SW 1271 (cell line): ENCODE data around the gene SOX6.
"Not testable (repeated sequence)": the region's sequence is repeated elsewhere in the genome, so short reads cannot be mapped to it uniquely, and the experiment has no call there.

Experiments used
- DNase-seq, 2 experiments: peaks; one replicate each; lab custom pipeline; 2025; lab: John Stamatoyannopoulos, UW

The SOX6 gene

DNA sequence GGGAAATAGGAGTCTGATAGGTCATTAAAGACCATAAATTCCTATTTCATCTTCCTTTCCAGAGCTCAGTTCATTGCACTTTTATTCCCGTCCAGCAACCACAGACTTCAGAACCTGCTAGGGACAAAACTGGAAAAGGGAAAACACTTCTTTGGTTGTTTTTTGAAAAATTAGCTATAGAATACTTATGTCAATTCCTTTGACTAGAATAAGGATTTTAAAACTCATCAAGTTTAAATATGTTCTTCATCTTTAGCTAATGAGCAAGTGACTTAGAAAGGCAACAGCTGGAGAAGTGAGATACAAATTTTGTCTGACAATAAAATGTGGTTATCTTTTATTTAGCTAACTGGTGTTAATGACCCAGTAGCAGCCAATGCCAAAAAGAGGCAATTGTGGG, 206.9 kb downstream of the SOX6 start:
- no peak for DNase-seq

DNA sequence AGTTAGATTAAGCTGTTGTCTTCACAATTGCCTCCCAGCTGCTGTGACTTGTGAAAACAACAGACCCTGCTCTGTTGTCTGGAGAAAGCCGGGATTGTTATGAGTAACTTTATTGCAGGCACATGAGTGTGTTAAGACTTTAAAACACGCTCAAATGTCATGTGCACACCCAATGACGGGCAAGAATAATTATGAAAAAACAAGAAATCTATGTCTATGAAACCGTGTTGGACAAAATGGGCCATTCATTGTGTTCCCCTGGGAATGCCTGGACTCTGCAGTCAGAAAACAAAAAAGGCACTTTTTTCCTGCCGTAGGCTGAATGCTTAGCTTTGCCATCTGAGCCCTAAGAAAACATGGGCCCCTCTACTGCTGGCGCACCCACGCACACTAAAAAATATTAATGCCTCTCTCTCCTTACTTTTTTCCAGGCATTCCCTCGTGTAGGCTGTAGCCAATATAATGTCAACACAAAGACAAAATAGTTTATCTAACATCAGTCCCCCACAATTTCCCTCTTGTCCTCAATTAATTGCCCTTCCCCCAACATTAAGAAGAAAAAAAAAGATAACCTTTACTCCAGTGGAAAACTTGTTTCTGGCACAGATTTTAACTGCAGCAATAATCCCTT, 207.9 kb downstream of the SOX6 start:
- DNase-seq: no peak

DNA sequence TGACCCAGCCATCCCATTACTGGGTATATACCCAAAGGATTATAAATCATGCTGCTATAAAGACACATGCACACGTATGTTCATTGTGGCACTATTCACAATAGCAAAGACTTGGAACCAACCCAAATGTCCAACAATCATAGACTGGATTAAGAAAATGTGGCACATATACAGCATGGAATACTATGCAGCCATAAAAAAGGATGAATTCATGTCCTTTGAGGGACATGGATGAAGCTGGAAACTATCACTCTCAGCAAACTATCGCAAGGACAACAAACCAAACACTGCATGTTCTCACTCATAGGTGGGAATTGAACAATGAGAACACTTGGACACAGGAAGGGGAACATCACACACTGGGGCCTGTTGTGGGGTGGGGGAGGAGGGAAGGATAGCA, 209.4 kb downstream of the SOX6 start:
- DNase-seq: not testable (repeated sequence)

DNA sequence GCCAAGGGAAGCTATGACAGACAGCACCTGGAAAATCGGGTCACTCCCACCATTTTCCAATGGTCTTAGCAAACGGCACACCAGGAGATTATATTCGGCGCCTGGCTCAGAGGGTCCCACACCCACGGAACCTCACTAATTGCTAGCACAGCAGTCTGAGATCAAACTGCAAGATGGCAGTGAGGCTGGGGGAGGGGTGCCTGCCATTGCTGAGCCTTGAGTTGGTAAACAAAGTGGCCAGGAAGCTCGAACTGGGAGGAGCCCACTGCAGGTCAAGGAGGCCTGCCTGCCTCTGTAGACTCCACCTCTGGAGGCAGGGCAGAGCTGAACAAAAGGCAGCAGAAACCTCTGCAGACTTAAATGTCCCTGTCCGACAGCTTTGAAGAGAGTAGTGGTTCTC, 214.7 kb downstream of the SOX6 start:
- DNase-seq: not testable (repeated sequence)

DNA sequence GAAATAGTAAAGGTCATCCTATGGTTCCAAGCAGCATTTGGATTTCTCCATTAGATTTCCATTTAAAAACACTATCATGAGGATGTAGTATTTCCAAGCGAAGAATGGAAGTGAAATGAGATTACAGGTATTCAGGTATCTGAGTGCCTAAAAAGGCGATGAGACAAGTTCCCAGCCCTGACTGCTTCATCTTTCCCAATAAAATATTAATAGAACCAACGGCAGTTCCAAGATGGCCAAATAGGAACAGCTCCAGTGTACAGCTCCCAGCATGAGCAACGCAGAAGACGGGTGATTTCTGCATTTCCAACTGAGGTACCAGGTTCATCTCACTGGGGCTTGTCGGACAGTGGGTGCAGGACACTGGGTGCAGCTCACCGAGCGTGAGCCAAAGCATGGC, 215.2 kb downstream of the SOX6 start:
- not testable (repeated sequence) for DNase-seq

DNA sequence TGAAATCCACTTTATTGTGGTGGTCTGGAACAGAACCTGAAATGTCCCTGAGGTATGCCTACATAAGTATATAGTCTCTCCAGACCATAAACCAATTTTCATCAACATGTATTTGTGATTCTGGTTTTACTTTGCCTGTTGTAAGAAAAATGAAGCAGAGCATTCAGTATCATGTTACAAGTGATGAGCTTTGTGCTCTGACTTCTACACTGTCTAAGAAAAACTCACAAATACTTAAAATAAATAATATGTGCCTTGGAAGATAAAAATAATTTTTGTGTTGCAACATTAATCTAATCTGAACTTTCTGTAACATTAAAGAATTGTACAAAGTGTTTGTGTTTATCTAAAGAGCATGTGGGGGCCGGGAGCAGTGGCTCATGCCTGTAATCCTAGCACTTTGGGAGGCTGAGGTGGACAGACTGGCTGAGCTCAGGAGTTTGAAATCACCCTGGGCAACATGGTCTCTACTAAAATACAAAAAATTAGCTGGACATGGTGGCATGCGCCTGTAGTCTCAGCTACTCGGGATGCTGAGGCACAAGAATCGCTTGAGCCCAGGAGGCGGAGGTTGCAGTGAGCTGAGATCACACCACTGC, 219.5 kb downstream of the SOX6 start:
- DNase-seq: no peak

DNA sequence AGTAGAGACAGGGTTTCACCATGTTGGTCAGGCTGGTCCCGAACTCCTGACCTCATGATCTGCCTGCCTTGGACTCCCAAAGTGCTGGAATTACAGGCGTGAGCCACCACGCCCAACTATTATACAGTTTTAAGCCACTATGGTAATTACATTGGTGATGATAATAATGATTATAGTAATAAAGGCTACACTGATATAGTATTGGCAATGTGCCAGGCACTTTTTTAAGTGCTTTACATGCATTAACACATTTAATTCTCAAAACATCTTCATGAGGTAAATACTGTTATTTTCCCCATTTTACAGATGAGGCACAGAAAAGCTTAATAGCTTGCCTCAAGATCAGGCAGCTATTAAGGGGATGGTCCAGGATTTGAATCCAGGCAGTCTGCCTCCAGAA, 222.5 kb downstream of the SOX6 start:
- DNase-seq: no peak

DNA sequence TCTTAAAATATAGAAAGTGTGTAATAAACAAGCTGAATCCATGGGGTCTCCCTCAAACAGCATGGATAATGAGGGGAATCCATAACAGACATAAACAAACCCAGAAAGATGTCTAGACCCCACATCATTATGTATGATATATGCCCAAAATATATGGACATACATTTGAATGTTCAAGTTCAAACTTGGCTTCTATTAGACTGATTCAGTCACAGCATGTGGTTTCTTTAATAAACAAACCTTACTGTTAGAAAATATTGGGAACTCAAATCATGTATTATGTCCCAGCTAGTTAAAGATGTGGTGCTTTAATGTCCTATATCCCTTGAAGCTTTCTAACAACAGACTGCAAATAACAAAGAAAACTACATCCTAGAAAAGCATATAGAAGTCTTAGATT, 228.6 kb downstream of the SOX6 start:
- no peak for DNase-seq

DNA sequence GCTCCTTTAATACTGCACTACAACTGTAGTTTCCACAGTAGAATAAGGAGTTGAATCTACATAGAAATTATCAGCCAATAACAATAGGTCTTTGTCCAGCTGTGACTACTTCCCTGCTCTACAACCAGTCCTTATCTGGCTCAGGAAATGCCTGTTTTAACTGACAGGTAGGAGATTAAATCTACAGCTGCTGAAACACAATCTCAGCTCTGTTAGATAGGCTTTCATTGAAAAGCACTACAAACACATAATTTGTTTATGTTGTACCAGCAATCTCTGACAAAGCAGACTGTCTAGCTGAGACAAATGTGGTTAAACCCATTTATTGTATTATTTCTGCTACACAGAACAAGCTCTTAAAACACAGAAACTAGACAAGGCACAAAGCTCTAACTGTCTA, 230.0 kb downstream of the SOX6 start:
- DNase-seq: no peak

DNA sequence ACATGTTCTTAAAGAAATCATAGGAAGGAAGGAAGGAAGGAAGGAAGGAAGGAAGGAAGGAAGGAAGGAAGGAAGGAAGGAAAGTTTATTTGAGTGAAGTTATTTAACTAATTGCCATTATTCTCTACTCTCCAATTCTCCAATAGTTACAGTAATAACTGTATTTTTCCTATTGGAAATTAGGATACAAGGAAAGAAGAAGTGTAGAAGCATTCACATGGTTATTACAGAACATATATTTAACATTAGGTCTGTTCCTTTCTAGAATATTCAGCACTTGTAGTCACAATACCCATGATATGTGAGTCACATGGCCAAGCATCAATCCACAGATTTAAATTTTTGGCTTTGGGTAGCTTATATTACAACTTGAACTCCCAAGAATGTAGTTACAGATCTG, 230.6 kb downstream of the SOX6 start:
- no peak for DNase-seq

DNA sequence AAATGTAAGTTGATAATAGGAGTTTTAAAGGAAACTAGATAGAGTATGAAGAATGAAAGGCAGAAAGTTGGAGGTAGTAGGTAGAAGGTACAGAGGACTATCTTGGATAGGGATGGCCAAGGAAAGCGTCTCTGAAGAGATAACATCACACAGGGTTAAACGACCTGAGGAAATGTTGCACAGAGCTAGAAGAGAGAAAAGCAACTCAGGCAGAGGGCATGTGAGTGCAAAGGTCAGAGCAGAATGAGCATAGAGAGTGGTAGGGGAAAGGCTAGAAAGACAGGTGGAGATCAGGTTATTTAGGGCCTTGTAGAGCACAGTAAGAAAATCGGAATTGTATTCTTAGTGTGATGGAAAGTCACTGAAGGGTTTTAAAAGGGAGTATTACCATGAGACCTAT, 232.0 kb downstream of the SOX6 start:
- no peak for DNase-seq

DNA sequence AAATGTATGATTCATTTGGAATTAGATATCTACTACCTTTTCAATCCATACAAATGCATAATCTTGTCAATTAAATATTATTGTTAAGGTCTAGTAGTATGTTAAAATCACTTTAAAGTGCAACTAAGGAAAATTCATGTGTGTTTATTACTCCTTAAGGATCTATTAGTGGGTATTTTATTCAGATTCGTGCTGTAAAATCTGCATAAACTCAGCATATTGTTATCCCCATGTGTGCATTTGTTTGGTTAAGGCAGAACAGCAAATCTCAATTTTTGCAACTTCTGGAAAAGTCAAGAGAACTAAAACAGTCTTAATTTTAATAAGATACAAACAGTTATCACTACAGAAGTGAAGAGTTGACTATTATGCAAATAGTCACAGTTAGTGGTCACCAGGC, 234.5 kb downstream of the SOX6 start:
- no peak for DNase-seq

DNA sequence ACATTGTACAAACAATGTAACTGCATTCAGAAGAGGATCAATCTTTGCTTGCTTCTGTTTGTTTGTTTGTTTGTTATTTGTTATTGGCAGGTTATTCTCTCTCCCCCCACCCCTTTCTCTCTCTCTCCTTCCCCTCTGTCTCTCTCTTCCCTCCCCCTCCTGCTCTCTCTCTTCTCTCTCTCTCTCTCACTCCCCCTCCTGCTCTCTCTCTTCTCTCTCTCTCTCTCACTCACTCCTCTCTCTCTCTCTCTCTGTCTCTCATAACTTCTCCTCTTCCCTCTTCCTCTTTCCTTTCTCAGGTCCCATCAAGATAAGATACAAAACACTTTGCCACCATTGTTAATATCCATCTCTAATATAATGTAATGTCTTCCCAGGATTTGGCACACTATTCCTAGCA, 236.3 kb downstream of the SOX6 start:
- DNase-seq: no peak

DNA sequence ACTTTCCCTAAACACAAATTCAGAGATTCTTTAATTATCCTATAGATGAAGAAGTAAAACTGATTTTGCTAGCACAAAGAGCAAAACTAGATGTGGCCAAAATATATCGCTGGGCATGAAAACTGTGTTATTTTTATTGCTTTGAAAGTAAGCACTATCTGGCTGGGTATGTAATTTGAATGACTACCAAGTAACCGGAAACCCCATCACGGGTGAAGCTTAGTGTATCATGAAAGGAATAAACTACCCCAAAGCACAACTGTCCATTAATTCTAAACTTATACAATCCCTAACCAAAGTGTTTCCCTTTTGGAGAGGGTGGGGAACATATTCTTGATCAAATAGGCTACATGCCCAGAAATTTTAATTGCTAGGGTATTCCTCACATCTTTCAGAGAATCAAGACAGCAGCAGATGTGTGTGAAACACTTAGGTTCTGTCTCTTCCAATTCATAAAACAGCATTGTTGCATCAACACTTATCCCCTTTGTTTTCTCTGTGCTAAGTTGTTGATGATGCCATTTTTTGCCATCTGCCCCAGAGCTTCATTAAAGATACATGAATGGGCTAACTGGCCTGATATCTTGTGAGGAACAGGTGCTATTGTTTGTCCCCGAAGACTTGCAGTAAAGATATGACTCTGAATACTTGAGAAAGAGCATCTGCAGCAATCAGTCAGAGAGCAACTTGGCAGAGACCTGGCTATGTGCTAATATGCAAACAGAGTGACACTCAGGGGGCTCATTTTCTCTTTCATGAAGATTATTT, 238.2 kb downstream of the SOX6 start:
- no peak for DNase-seq

DNA sequence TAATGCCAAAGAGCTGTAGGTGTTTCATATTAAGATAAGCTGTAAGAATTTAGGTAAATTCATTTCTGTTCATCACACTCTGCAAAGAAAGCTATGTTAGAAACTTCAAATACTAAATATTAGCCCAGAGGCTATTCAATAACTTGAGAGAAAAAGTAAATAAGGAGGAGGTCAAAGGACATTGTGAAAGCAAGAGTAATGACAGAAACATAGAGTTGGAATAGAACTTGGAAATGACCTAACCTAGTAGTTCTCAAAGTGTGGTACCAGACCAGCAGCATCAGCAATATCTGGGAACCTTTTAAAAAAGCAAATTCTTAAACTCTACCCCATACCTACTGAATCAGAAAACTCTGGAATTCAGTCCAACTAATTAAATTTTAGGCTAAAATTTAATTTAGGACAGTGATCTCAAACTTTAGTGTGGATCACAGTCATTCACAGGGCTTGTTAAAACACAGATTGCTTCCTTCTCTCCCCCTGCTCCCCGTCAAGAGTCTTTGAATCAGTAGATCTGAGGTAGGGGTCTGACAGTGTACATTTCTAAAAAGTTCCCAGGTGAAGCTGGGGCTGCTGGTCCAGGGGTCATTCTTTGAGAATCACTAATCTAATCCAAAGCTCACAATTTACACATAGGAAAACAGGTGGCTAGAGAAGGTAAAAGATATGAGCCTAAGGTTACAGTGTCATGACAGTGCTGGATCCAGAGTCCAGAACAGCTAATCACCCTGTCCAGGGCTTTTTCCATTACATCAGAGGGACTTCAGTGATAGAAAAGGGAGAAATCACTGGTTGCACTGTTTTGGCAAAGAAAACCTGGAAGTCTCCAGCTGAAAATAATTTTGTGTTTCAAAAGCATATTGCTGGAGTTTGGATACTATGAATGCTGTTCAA, 241.1 kb downstream of the SOX6 start:
- DNase-seq: no peak

DNA sequence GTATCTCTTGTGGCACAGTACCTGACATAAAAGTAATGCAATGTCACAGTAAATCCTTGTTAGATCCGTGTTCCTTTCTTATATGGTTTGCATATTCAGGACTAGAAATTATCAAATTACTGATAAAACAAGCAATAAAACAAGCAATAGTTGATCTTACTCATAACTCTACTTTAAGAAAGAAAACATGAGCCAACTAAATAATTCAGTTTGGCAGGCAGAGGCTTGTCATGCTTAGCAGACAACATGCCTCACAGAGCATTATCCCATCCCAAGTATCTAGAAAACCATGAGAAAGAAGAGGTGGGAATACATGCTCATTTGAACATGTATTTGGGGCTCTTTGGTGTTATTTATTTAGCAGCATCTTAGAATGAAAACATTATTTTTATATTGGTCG, 241.9 kb downstream of the SOX6 start:
- no peak for DNase-seq

DNA sequence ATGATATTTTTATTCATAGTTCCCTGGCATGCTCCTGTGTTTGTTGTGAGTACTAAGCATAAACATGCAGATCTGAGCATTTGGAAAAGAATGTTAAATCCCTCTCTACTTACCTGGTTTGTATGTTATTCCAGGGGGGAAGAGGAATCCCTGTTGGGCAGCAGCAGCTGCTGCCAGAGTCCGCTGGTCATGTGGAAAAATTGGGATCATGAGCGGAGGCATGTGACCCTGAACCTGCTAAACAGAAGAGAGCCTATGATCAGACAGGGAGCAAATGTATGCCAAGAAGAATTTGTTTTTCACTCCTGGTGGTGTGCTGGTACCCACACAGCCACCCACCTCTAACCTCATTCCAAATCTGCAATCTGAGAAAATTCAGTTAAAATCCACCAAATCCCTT, 244.7 kb downstream of the SOX6 start:
- DNase-seq: no peak

DNA sequence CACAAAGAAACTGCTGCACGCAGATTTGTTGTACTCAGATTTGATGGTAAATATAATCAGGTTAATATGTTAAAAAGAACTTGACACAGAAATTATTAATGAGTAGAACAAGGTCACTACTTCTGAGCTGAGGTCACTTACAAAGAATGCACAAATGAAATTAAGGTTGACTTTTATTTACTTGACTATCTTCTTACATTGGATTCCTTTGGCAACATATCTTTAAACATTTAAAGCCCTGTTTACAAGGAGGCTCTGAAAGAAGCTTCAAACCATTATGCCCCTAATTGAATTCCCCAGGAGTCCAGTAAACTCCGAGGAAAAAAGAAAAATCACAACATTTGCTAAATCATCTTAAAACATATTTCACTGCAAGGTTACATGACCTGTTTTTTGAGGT, 245.5 kb downstream of the SOX6 start:
- DNase-seq: no peak

DNA sequence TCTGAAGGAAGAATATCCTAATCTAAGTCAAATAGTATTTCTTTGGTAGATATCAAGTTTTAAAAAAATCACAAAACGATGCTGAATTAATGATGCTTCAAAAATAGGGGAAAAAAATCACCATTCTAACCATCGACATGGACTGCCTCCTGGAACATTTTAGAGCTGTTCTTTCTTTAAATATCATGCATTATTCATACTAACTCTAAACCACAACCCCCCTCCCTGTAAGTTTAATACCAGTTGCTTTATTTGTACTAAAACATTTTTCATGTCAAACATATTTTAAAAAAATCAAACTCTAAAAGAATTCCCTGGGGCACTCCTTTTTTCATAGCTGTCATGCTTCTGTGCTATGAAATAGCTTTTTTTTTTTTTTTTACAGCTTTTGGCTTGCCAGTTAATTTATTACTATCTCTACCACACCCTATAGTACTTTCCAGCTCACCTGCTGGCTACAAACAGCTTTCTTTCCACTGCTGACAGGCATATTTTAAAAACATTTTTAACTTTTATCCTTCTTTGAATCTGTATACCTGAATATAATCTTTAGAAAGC, 256.9 kb downstream of the SOX6 start:
- DNase-seq: no peak

DNA sequence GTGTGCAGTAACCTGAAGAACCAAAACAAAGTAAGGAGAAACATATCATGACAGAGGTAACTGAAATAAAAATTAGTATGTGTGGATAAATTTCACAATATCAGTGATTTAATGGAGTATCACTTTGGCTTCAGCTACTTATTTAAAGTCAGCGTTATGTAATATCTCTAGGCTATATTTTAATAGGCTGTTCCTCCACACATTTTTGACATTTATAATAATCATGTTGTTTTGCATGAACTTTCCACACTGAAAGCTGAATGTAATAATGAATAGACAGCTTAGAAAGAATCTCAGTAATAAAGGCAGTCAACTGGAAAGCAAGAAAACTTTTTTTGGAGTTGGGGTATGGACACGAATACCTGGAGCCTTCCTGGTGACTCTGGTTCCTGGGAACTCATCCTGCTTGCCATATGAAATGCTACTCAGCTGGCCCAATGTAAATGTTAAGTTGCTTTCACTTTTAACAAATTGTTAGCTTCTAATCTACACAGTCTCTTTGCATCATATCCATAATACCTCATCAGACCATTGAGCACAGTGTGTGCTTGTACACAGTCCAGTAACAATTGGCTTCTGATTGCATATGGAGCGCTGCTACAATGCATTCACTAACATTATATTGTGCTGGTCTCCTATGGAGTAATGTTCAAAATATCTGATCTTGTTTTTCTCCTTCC, 257.7 kb downstream of the SOX6 start:
- no peak for DNase-seq

DNA sequence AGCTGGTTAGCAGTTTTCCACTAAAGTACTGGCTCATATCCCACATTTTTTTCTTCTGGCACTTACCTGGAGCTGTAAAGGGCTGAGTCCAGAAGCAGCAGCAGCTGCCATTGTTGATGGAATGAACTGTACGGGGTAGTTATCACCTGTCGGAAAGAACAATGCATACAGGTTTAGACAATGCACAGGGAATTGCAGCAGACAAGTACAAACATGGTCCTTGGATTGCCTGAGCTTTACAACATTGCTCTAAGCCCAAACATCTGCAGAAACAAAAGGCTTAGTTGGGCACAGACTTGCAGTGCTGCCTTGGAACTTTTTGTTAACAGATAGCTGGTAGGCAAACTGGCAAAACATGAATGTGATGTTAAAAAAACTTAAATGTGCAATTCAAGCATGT, 258.8 kb downstream of the SOX6 start:
- no peak for DNase-seq

DNA sequence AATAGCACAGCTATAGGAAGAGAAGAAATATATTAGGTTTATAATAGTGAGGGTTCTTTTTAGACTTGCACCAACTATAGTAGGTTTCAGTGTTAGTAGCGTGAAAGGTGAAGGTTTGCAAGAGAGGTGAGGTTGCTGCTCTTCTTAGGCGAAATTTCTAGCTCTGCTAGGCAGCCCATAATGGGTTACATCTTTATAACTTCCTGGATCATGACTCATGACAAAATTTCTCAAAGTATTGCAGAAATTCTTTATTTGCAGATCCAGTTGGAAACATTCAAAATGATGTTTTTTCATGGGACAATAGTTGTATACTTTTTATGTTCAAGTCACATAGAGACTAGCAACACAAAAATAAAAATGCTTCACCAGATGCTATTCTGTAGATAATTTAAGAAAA, 260.0 kb downstream of the SOX6 start:
- DNase-seq: no peak
